Fibroblast of lung (primary cell): ENCODE results near the gene POLE3. TPM values are rescaled to one million over a fixed set of nuclear protein-coding genes. Genes with fewer than 3 reads are reported as not detected.

Source experiments
- DNase-seq, 2 donors: peaks; one replicate each; pipeline versions ENCODE4 v3.0.0 to v3.0.0-alpha.2; 2010; ENCODE audit warnings: low read depth in 2 of 2
- H2AFZ ChIP-seq: 2 replicates; pipeline ENCODE4 v1.5.1; 2012; ENCODE audit warnings: low read length, control low read depth, inconsistent platforms
- H3K27ac ChIP-seq: 2 replicates; pipeline ENCODE4 v1.5.1; 2011; ENCODE audit warnings: low read length, control low read depth; ENCODE audit not compliant: insufficient read depth
- H3K27me3 ChIP-seq: 2 replicates; pipeline ENCODE4 v1.5.1; 2011; ENCODE audit warnings: mild to moderate bottlenecking, low read length; ENCODE audit not compliant: control insufficient read depth, insufficient read depth
- H3K36me3 ChIP-seq: 2 replicates; pipeline ENCODE4 v1.5.1; 2011; ENCODE audit warnings: low read length; ENCODE audit not compliant: control insufficient read depth, insufficient read depth
- H3K4me1 ChIP-seq: 2 replicates; pipeline ENCODE4 v1.5.1; 2011; ENCODE audit warnings: low read length; ENCODE audit not compliant: control insufficient read depth, insufficient read depth; ENCODE audit errors: extremely low read depth
- H3K4me2 ChIP-seq: 2 replicates; pipeline ENCODE4 v1.5.1; 2011; ENCODE audit warnings: low read length, control low read depth; ENCODE audit not compliant: insufficient read depth; ENCODE audit errors: extremely low read depth
- H3K4me3 ChIP-seq, 4 experiments: fragments of 200-600 bp in 1 of 4; sonication (generic) in 1 of 4; replicated peaks in 1 of 4; 2 replicates each; pipeline ENCODE4 v1.5.1; 2011 to 2016; ENCODE audit warnings: low read length in 4 of 4, low read depth in 3 of 4, mild to moderate bottlenecking in 3 of 4, control low read depth in 2 of 4, inconsistent platforms in 1 of 4, mixed read lengths in 1 of 4; ENCODE audit not compliant: insufficient read depth in 1 of 4; ENCODE audit errors: control extremely low read depth in 1 of 4
- H3K79me2 ChIP-seq: 2 replicates; pipeline ENCODE4 v1.5.1; 2012; ENCODE audit warnings: mild to moderate bottlenecking, low read length, inconsistent platforms; ENCODE audit not compliant: control insufficient read depth, insufficient read depth
- H3K9ac ChIP-seq: 2 replicates; pipeline ENCODE4 v1.5.1; 2011; ENCODE audit warnings: mild to moderate bottlenecking, low read length, control low read depth; ENCODE audit not compliant: insufficient read depth
- H3K9me3 ChIP-seq: 2 replicates; pipeline ENCODE4 v1.5.1; 2012; ENCODE audit warnings: low read depth, low read length; ENCODE audit not compliant: control insufficient read depth, insufficient read depth
- H4K20me1 ChIP-seq: 2 replicates; pipeline ENCODE4 v1.5.1; 2011; ENCODE audit warnings: low read length; ENCODE audit not compliant: control insufficient read depth, insufficient read depth; ENCODE audit errors: extremely low read depth
- CTCF ChIP-seq, 2 donors: IDR thresholded peaks in 1 of 2; conservative IDR thresholded peaks in 1 of 2; 1 replicate in 1 of 2; 2 replicates in 1 of 2; pipeline ENCODE4 v1.5.1; 2011 to 2012; ENCODE audit warnings: low read length in 2 of 2, control low read depth in 1 of 2, inconsistent platforms in 1 of 2, low read depth in 1 of 2, mild to moderate bottlenecking in 1 of 2
- EZH2 ChIP-seq: IDR thresholded peaks from 2 replicates; pipeline ENCODE4 v1.5.1; 2012; ENCODE audit warnings: low read length, control low read depth, mild to moderate bottlenecking; ENCODE audit errors: missing control alignments
- polyA plus RNA-seq, 2 donors: library from polyadenylated mRNA; depleted of rRNA in 1 of 2; stranded (reverse) in 1 of 2; unstranded in 1 of 2; fragments of >200 nt; gene quantifications; 2 replicates each; pipeline ENCODE4 v1.2.1, GENCODE V29; 2011 to 2012; ENCODE audit warnings: missing spikeins in 1 of 2
- total RNA-seq: library from RNA; depleted of rRNA; stranded (reverse); fragments of >200 nt; gene quantifications from 2 replicates; pipeline ENCODE4 v1.2.1, GENCODE V29; 2014

Gene POLE3
- total and polyA plus RNA-seq, 2 donors (not counting 1 experiment from before 2014, with no cell fraction given) = 17.3 to 45.9 TPM

GRCh38 chr9:113373676-113374392 lies 36.6 kb downstream of the POLE3 start:
- Histone ChIP-seq H3K9me3 (no peaks in the 10 kb centered on the region), H4K20me1 (no peaks in the 10 kb centered on the region), H3K4me2 (no peak overlapping the region), H3K27ac (no peak overlapping the region), H3K4me3 (no peak overlapping the region), H3K27me3 (no peaks in the 10 kb centered on the region), H3K9ac (no peak overlapping the region), H2AFZ (no peak overlapping the region), H3K79me2 (no peaks in the 10 kb centered on the region), H3K4me1 (peaks cover 2% of the 10 kb centered on the region), H3K36me3 (peaks cover 4% of the 10 kb centered on the region)
- no peak for DNase-seq
- TF ChIP-seq EZH2 = no peak
- TF ChIP-seq CTCF (conservative IDR thresholded peaks at IDR 0.05 in 1 of 2, IDR thresholded peaks at IDR 0.05 in 1 of 2; ENCODE audit: low read depth in 1 of 2, low read length in 2 of 2) = no peak

GRCh38 chr9:113373256-113373655 lies 37.2 kb downstream of the POLE3 start:
- Histone ChIP-seq H2AFZ (no peak overlapping the region), H3K36me3 (peaks cover 4% of the 10 kb centered on the region), H3K27me3 (no peaks in the 10 kb centered on the region), H3K4me3 (no peak overlapping the region), H3K79me2 (no peaks in the 10 kb centered on the region), H3K9ac (no peak overlapping the region), H4K20me1 (no peaks in the 10 kb centered on the region), H3K27ac (no peak overlapping the region), H3K4me2 (no peak overlapping the region), H3K9me3 (no peaks in the 10 kb centered on the region), H3K4me1 (peaks cover 2% of the 10 kb centered on the region)
- no peak for DNase-seq
- no peak for TF ChIP-seq CTCF (conservative IDR thresholded peaks at IDR 0.05 in 1 of 2, IDR thresholded peaks at IDR 0.05 in 1 of 2; ENCODE audit: low read depth in 1 of 2, low read length in 2 of 2)
- no peak for TF ChIP-seq EZH2

- Histone ChIP-seq H3K9me3 (no peaks in the 10 kb centered on the region), H3K4me3 (no peak overlapping the region), H3K4me1 (peaks cover 2% of the 10 kb centered on the region), H2AFZ (no peak overlapping the region), H3K79me2 (no peaks in the 10 kb centered on the region), H3K36me3 (peaks cover 4% of the 10 kb centered on the region), H3K27ac (no peak overlapping the region), H3K9ac (no peak overlapping the region), H4K20me1 (no peaks in the 10 kb centered on the region), H3K27me3 (no peaks in the 10 kb centered on the region), H3K4me2 (no peak overlapping the region)
- no peak for DNase-seq
- TF ChIP-seq EZH2 (no peak), CTCF (conservative IDR thresholded peaks at IDR 0.05 in 1 of 2, IDR thresholded peaks at IDR 0.05 in 1 of 2; ENCODE audit: low read depth in 1 of 2, low read length in 2 of 2) (no peak)
Observed at GRCh38 chr9:113372059-113372458, 38.4 kb downstream of the POLE3 start.
